Purkinje cell (primary cell): ENCODE measurements around the gene TMEM178A. TPM values are rescaled to one million over a fixed set of nuclear protein-coding genes. Genes with fewer than 3 reads are reported as not detected.

Experiments used
- polyA plus RNA-seq: library from polyadenylated mRNA; unstranded; fragments of >200 nt; fragmentation: Nextera tagmentation; gene quantifications from 2 replicates; pipeline ENCODE4 v1.2.1, GENCODE V29; 2014

The TMEM178A gene
- polyA plus RNA-seq = 21.4 and 44.7 TPM in 2 replicates

GRCh38 chr2:39665811-39666490 is at the start of gene TMEM178A:
TMEM178A (plus strand) TSS chr2:39665917; CDS start chr2:39665975, 58 bp downstream.

Other genes starting within 250 kb of the TMEM178A start
- 18.2 and 20.3 TPM in 2 replicates for gene MAP4K3, start 228.6 kb upstream of the TMEM178A start, polyA plus RNA-seq
- gene THUMPD2, start 113.3 kb downstream of the TMEM178A start, polyA plus RNA-seq = 3.4 and 11.3 TPM in 2 replicates